ENCODE results near the gene GPR139. TPM values are rescaled to one million over a fixed set of nuclear protein-coding genes. Genes with fewer than 3 reads are reported as not detected.

The GPR139 gene
- total RNA-seq, 1 donor, result not detected

GRCh38 chr16:20040011-20040410 lies 33.7 kb downstream of the GPR139 start:
- H3K4me3 ChIP-seq (ENCODE audit: insufficient read depth, low read length), result no peak overlapping the region
- TF ChIP-seq, protein P1, sequence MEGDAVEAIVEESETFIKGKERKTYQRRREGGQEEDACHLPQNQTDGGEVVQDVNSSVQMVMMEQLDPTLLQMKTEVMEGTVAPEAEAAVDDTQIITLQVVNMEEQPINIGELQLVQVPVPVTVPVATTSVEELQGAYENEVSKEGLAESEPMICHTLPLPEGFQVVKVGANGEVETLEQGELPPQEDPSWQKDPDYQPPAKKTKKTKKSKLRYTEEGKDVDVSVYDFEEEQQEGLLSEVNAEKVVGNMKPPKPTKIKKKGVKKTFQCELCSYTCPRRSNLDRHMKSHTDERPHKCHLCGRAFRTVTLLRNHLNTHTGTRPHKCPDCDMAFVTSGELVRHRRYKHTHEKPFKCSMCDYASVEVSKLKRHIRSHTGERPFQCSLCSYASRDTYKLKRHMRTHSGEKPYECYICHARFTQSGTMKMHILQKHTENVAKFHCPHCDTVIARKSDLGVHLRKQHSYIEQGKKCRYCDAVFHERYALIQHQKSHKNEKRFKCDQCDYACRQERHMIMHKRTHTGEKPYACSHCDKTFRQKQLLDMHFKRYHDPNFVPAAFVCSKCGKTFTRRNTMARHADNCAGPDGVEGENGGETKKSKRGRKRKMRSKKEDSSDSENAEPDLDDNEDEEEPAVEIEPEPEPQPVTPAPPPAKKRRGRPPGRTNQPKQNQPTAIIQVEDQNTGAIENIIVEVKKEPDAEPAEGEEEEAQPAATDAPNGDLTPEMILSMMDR (IDR thresholded peaks at IDR 0.05; ENCODE audit: extremely low read depth, low read depth, low read length), result no peak
- H3K79me2 ChIP-seq (ENCODE audit: insufficient read depth, low read length), result no peaks in the 10 kb centered on the region
- H2AFZ ChIP-seq (ENCODE audit: low read length), result no peak overlapping the region
- no peaks in the 10 kb centered on the region for H3K36me3 ChIP-seq (ENCODE audit: insufficient read depth, low read length)
- H3K27ac ChIP-seq (ENCODE audit: low read depth, low read length), result no peak overlapping the region
- no peak overlapping the region for H3K4me2 ChIP-seq (ENCODE audit: insufficient read depth, low read length)
- no peaks in the 10 kb centered on the region for H4K20me1 ChIP-seq (ENCODE audit: insufficient read depth, low read length)
- no peak for DNase-seq (ENCODE audit: insufficient read length, low spot score, missing footprints)
- H3K27me3 ChIP-seq (ENCODE audit: insufficient read depth, low read length), result no peaks in the 10 kb centered on the region
- H3K9me3 ChIP-seq (ENCODE audit: low read depth, low read length), result no peaks in the 10 kb centered on the region
- H3K4me1 ChIP-seq (ENCODE audit: insufficient read depth, low read length), result no peaks in the 10 kb centered on the region

- Histone ChIP-seq H3K4me3 (ENCODE audit: insufficient read depth, low read length) (no peak overlapping the region), H2AFZ (ENCODE audit: low read length) (no peak overlapping the region), H3K4me2 (ENCODE audit: insufficient read depth, low read length) (no peak overlapping the region), H3K79me2 (ENCODE audit: insufficient read depth, low read length) (no peaks in the 10 kb centered on the region), H3K36me3 (ENCODE audit: insufficient read depth, low read length) (no peaks in the 10 kb centered on the region), H3K9me3 (ENCODE audit: low read depth, low read length) (no peaks in the 10 kb centered on the region), H3K27ac (ENCODE audit: low read depth, low read length) (no peak overlapping the region), H3K27me3 (ENCODE audit: insufficient read depth, low read length) (no peaks in the 10 kb centered on the region), H3K4me1 (ENCODE audit: insufficient read depth, low read length) (no peaks in the 10 kb centered on the region), H4K20me1 (ENCODE audit: insufficient read depth, low read length) (no peaks in the 10 kb centered on the region)
- DNase-seq (ENCODE audit: insufficient read length, low spot score, missing footprints), result no peak
- TF ChIP-seq, protein P1 (IDR thresholded peaks at IDR 0.05; ENCODE audit: extremely low read depth, low read depth, low read length), result no peak
Measured at GRCh38 chr16:20029611-20030010, 44.1 kb downstream of the GPR139 start.

DNA sequence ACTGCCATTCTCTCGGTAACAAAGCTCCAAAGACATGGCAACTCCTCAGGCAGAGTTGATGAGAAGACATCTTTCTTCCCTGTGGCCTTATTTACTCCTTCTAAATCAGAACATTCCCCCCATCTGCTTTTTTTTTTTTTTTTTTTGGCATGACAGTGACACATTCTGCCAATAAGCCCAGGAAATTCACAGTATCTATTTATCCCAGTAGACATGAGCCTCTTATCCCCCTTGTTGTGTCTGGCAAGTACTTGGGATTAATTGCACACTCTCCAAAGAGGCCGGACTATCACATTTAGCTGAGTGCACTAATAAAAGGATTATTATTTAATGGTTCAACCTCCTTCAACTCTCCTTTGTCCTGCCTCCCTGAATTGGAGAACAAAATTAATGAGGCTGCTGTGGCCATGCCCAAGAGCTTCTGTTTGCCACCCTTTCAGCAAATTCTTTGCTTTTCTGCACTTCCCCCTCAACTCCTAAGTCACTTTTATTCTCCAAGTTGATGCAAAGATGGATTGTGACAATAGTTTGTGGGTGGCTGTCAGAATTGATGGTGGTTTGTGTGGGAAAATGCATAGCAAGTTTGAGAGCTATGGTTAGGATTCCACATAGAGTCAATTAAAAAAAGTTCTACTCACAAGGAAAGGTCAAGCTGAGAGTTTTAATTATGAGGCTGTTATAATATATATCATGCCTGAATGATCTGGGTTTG lies 47.2 kb downstream of the GPR139 start:
- Histone ChIP-seq H3K4me3 (ENCODE audit: insufficient read depth, low read length) (no peak overlapping the region), H3K4me1 (ENCODE audit: insufficient read depth, low read length) (no peaks in the 10 kb centered on the region), H3K79me2 (ENCODE audit: insufficient read depth, low read length) (no peaks in the 10 kb centered on the region), H3K4me2 (ENCODE audit: insufficient read depth, low read length) (no peak overlapping the region), H3K27ac (ENCODE audit: low read depth, low read length) (no peak overlapping the region), H2AFZ (ENCODE audit: low read length) (no peak overlapping the region), H3K36me3 (ENCODE audit: insufficient read depth, low read length) (no peaks in the 10 kb centered on the region), H3K9me3 (ENCODE audit: low read depth, low read length) (no peaks in the 10 kb centered on the region), H3K27me3 (ENCODE audit: insufficient read depth, low read length) (no peaks in the 10 kb centered on the region), H4K20me1 (ENCODE audit: insufficient read depth, low read length) (no peaks in the 10 kb centered on the region)
- TF ChIP-seq, protein P1 (IDR thresholded peaks at IDR 0.05; ENCODE audit: extremely low read depth, low read depth, low read length), result no peak
- no peak for DNase-seq (ENCODE audit: insufficient read length, low spot score, missing footprints)

- Histone ChIP-seq H3K79me2 (ENCODE audit: insufficient read depth, low read length) (no peaks in the 10 kb centered on the region), H3K27me3 (ENCODE audit: insufficient read depth, low read length) (no peaks in the 10 kb centered on the region), H3K4me1 (ENCODE audit: insufficient read depth, low read length) (no peaks in the 10 kb centered on the region), H3K36me3 (ENCODE audit: insufficient read depth, low read length) (no peaks in the 10 kb centered on the region), H4K20me1 (ENCODE audit: insufficient read depth, low read length) (no peaks in the 10 kb centered on the region), H3K27ac (ENCODE audit: low read depth, low read length) (no peak overlapping the region), H3K4me2 (ENCODE audit: insufficient read depth, low read length) (no peak overlapping the region), H2AFZ (ENCODE audit: low read length) (no peak overlapping the region), H3K9me3 (ENCODE audit: low read depth, low read length) (no peaks in the 10 kb centered on the region), H3K4me3 (ENCODE audit: insufficient read depth, low read length) (no peak overlapping the region)
- DNase-seq (ENCODE audit: insufficient read length, low spot score, missing footprints), result no peak
- TF ChIP-seq, protein P1 (IDR thresholded peaks at IDR 0.05; ENCODE audit: extremely low read depth, low read depth, low read length), result no peak
Measured at GRCh38 chr16:20023190-20023589, 50.5 kb downstream of the GPR139 start.

All from osteoblast (primary cell).